ENCODE data around the gene LRRC9. TPM values are rescaled to one million over a fixed set of nuclear protein-coding genes. Genes with fewer than 3 reads are reported as not detected.

LRRC9 gene
- total and polyA plus RNA-seq, 2 donors, result under 0.01 TPM; not detected in 1

DNA sequence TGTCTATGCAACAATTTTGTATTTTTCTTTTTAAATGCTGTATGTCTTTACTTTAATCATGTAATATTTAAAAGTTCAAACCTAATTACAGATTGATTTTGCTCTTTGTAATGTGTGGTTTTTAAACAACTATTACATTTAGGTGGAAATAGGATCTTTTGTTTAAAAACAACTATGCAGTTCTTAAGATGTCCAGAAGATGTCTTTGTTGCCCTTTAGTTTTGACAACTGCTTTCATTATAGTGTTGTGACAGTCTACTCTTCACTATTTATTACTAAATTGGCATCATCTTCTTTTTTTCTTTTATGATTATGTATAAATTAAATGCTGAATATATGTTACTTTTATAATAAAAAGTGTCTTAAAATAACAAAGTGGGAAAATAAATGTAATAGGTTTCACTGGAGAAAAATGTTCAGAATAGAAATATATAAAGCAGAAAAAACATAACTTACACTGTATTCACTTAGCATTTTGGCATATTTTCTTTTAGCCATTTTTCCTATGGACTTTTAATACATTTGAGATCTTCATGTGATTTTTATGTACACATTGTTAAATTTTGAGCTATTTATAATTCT lies 144.6 kb downstream of the LRRC9 start:
- H3K4me3 ChIP-seq (ENCODE audit: low read length in 2 of 2), result no peak overlapping the region
- DNase-seq (ENCODE audit: low read depth in 6 of 9, low spot score in 9 of 9), result peak in 6 of 9 donors; percentile 4 to 61 (median 12)
- H3K36me3 ChIP-seq (ENCODE audit: control insufficient read depth in 2 of 2, insufficient read depth in 2 of 2, low read length in 1 of 2), result no peaks in the 10 kb centered on the region
- no peaks in the 10 kb centered on the region for H3K9me3 ChIP-seq (ENCODE audit: control insufficient read depth in 2 of 2, insufficient read depth in 1 of 2, low read length in 1 of 2)
- no peaks in the 10 kb centered on the region for H3K4me1 ChIP-seq (ENCODE audit: control insufficient read depth in 2 of 2, insufficient read depth in 2 of 2, low read length in 2 of 2)
- no peaks in the 10 kb centered on the region for H3K27me3 ChIP-seq (ENCODE audit: control insufficient read depth in 2 of 2, insufficient read depth in 1 of 2, low read length in 1 of 2)
- H3K27ac ChIP-seq (ENCODE audit: low read depth in 1 of 2, low read length in 1 of 2), result no peak overlapping the region

DNA sequence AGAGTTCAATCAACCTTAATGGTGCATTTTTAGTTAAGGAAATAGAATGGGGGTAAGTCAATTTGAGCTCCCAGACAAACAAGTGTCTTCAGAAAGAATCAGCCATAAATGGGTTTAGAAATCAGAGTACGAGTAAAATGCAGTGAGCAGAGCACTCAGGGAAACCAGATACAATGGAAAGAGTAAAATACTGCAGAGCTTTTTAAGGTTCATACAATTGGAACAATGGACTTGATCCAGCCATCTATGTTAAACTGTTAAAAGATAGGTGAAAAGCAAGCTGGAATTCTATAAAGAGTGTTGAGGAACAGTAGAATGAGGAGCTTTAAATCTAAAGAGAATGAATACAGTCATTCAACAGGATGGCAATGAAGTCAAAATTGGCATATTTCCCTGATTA lies 147.9 kb downstream of the LRRC9 start:
- Histone ChIP-seq H3K9me3 (ENCODE audit: control insufficient read depth in 2 of 2, insufficient read depth in 1 of 2, low read length in 1 of 2) (no peaks in the 10 kb centered on the region), H3K4me1 (ENCODE audit: control insufficient read depth in 2 of 2, insufficient read depth in 2 of 2, low read length in 2 of 2) (no peaks in the 10 kb centered on the region), H3K4me3 (ENCODE audit: low read length in 2 of 2) (no peak overlapping the region), H3K27ac (ENCODE audit: low read depth in 1 of 2, low read length in 1 of 2) (no peak overlapping the region), H3K27me3 (ENCODE audit: control insufficient read depth in 2 of 2, insufficient read depth in 1 of 2, low read length in 1 of 2) (no peaks in the 10 kb centered on the region), H3K36me3 (ENCODE audit: control insufficient read depth in 2 of 2, insufficient read depth in 2 of 2, low read length in 1 of 2) (no peaks in the 10 kb centered on the region)
- WGBS, result 97% methylated on average over 1 of the region's 1 CpG
- DNase-seq (ENCODE audit: low read depth in 6 of 9, low spot score in 9 of 9), result no peak

DNA sequence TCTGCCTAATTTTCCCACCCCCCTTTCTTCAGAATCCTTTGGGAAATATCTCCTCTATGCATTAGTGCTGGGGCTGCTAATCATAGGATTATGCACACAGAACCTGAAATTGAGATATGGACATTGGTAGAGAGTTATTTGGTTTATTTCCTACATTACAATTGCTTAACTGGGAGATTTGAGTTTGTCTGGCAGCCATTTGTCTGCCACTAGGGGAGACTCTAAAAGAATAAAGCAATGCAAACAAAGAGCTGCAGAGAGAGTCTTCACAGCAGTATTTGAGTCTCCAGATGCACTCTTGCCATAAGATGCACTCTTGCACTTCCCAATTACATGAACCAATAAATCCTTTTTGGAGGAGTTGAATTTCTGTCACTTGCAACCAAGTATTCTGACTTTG lies 159.8 kb downstream of the LRRC9 start:
- H3K9me3 ChIP-seq (ENCODE audit: control insufficient read depth in 2 of 2, insufficient read depth in 1 of 2, low read length in 1 of 2), result no peaks in the 10 kb centered on the region
- no peaks in the 10 kb centered on the region for H3K36me3 ChIP-seq (ENCODE audit: control insufficient read depth in 2 of 2, insufficient read depth in 2 of 2, low read length in 1 of 2)
- H3K4me1 ChIP-seq (ENCODE audit: control insufficient read depth in 2 of 2, insufficient read depth in 2 of 2, low read length in 2 of 2), result no peaks in the 10 kb centered on the region
- no peak for DNase-seq (ENCODE audit: low read depth in 6 of 9, low spot score in 9 of 9)
- H3K27ac ChIP-seq (ENCODE audit: low read depth in 1 of 2, low read length in 1 of 2), result no peak overlapping the region
- no peaks in the 10 kb centered on the region for H3K27me3 ChIP-seq (ENCODE audit: control insufficient read depth in 2 of 2, insufficient read depth in 1 of 2, low read length in 1 of 2)
- H3K4me3 ChIP-seq (ENCODE audit: low read length in 2 of 2), result no peak overlapping the region

DNA sequence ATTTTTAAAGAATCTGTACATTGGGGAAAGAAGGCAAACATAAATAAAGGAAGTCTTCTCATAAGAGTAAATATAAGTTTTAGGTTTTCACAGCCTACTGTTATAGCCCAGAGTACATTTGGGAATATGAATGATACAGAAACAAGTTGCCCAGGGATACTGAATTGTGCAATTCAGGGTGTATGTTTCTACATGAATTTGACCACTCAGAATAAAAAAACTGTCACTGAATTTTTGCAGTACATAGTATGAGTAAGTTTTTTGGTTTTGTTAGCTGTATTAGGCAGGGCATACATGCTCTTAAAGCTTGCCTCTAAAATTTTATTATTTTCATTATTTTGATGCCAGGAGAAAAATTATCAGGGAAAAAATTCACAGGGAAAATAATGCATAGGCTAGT lies 165.1 kb downstream of the LRRC9 start:
- Histone ChIP-seq H3K27ac (ENCODE audit: low read depth in 1 of 2, low read length in 1 of 2) (no peak overlapping the region), H3K36me3 (ENCODE audit: control insufficient read depth in 2 of 2, insufficient read depth in 2 of 2, low read length in 1 of 2) (no peaks in the 10 kb centered on the region), H3K9me3 (ENCODE audit: control insufficient read depth in 2 of 2, insufficient read depth in 1 of 2, low read length in 1 of 2) (no peaks in the 10 kb centered on the region), H3K4me3 (ENCODE audit: low read length in 2 of 2) (no peak overlapping the region), H3K27me3 (ENCODE audit: control insufficient read depth in 2 of 2, insufficient read depth in 1 of 2, low read length in 1 of 2) (no peaks in the 10 kb centered on the region), H3K4me1 (ENCODE audit: control insufficient read depth in 2 of 2, insufficient read depth in 2 of 2, low read length in 2 of 2) (no peaks in the 10 kb centered on the region)
- DNase-seq (ENCODE audit: low read depth in 6 of 9, low spot score in 9 of 9), result no peak

DNA sequence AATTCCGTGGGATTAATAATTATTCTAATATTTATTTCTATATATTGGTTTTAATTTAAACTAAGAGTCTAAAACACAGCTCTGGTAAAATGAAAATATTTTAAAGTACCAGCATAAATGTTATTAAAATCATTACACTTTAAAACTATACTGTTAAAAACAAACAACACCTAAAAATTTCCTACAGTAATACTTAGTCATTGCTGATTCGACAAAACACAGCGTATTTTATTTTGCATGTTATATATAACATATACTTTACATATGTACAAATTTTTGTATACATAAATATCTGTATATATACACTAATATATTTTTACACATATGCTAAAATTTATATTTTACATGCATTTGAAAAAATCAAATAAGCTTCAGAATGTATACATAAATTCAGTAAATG lies 165.7 kb downstream of the LRRC9 start:
- Histone ChIP-seq H3K27me3 (ENCODE audit: control insufficient read depth in 2 of 2, insufficient read depth in 1 of 2, low read length in 1 of 2) (no peaks in the 10 kb centered on the region), H3K9me3 (ENCODE audit: control insufficient read depth in 2 of 2, insufficient read depth in 1 of 2, low read length in 1 of 2) (no peaks in the 10 kb centered on the region), H3K4me1 (ENCODE audit: control insufficient read depth in 2 of 2, insufficient read depth in 2 of 2, low read length in 2 of 2) (no peaks in the 10 kb centered on the region), H3K4me3 (ENCODE audit: low read length in 2 of 2) (no peak overlapping the region), H3K27ac (ENCODE audit: low read depth in 1 of 2, low read length in 1 of 2) (no peak overlapping the region), H3K36me3 (ENCODE audit: control insufficient read depth in 2 of 2, insufficient read depth in 2 of 2, low read length in 1 of 2) (no peaks in the 10 kb centered on the region)
- DNase-seq (ENCODE audit: low read depth in 6 of 9, low spot score in 9 of 9), result no peak
- 97% methylated on average over 3 of the region's 3 CpGs for WGBS

DNA sequence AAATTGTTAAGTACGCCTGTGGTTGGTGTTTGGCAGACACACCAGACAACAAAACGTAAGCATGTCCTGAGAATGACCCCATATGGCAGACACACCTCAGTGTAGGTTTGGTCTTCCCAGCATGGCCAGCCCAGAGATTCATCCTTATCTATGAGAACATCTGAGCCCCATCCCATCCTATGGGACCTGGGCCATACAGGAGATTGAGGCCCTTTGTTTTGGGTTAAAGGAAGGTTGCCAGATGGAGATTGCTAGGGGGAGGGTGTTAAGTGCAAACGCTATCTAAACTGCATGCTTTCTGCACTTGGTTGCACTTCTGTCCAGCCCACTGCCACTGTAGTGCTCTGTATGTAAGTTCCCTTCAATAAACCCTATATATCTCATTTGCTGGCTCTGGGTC lies 167.7 kb downstream of the LRRC9 start:
- Histone ChIP-seq H3K4me3 (ENCODE audit: low read length in 2 of 2) (no peak overlapping the region), H3K27me3 (ENCODE audit: control insufficient read depth in 2 of 2, insufficient read depth in 1 of 2, low read length in 1 of 2) (no peaks in the 10 kb centered on the region), H3K9me3 (ENCODE audit: control insufficient read depth in 2 of 2, insufficient read depth in 1 of 2, low read length in 1 of 2) (no peaks in the 10 kb centered on the region), H3K36me3 (ENCODE audit: control insufficient read depth in 2 of 2, insufficient read depth in 2 of 2, low read length in 1 of 2) (no peaks in the 10 kb centered on the region), H3K27ac (ENCODE audit: low read depth in 1 of 2, low read length in 1 of 2) (no peak overlapping the region), H3K4me1 (ENCODE audit: control insufficient read depth in 2 of 2, insufficient read depth in 2 of 2, low read length in 2 of 2) (peaks cover 0 to 3% of the 10 kb centered on the region in 2 donors)
- 98% methylated on average over 3 of the region's 3 CpGs for WGBS
- DNase-seq (ENCODE audit: low read depth in 6 of 9, low spot score in 9 of 9), result no peak

DNA sequence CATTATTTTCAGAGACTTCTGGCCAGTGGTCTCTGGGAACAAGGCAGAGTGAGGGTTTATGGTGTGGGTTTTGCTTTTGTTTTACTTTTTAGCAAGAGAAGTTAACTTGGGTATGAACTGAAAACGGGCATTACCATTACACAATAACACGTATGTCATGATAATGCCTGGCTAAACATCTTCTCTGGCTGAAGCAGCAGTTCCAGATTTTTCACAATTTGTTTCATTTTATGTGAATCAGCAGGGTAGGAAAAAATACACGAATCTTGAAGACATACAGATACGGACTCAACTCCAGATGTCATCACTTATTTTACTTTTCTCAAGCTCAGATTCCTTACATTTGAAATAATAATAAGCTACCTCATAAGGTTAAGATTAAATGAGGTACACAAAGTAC lies 169.3 kb downstream of the LRRC9 start:
- no peak for DNase-seq (ENCODE audit: low read depth in 6 of 9, low spot score in 9 of 9)
- no peak overlapping the region for H3K27ac ChIP-seq (ENCODE audit: low read depth in 1 of 2, low read length in 1 of 2)
- H3K4me3 ChIP-seq (ENCODE audit: low read length in 2 of 2), result no peak overlapping the region
- no peaks in the 10 kb centered on the region for H3K9me3 ChIP-seq (ENCODE audit: control insufficient read depth in 2 of 2, insufficient read depth in 1 of 2, low read length in 1 of 2)
- 85% methylated on average over 4 of the region's 4 CpGs for WGBS
- no peaks in the 10 kb centered on the region for H3K27me3 ChIP-seq (ENCODE audit: control insufficient read depth in 2 of 2, insufficient read depth in 1 of 2, low read length in 1 of 2)
- no peaks in the 10 kb centered on the region for H3K36me3 ChIP-seq (ENCODE audit: control insufficient read depth in 2 of 2, insufficient read depth in 2 of 2, low read length in 1 of 2)
- peaks cover 4 to 6% of the 10 kb centered on the region in 2 donors for H3K4me1 ChIP-seq (ENCODE audit: control insufficient read depth in 2 of 2, insufficient read depth in 2 of 2, low read length in 2 of 2)

DNA sequence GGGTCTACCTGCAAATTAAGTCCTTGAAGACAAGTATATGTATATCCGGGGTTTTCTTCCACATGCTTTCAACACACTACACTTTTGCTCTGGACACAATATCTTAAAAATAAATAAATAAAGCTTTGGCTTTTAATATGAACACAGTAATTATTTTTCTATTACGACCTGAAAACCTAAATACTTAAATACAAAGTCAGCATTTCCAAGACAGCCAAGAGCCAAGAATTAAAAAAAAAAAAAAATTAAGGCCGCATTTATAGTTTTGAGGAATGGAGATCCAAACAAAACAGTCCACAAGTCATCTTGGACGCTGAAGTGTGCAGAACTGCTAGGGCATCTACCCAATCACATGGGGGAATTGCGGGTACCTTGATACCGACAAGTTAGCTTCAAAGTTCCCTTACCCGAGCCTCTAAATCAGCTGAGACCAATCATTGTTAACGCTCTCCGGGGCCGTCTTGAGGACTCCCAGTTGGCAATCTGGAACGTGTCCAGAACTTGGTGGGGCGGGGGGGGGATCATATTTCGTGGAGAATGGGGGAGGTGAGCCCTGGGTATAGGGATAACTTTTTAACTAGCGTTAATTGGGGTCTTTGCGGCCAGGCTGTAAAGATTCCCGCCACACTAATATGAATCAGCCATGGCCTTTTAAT lies 171.0 kb downstream of the LRRC9 start:
- Histone ChIP-seq H3K36me3 (ENCODE audit: control insufficient read depth in 2 of 2, insufficient read depth in 2 of 2, low read length in 1 of 2) (no peaks in the 10 kb centered on the region), H3K27ac (ENCODE audit: low read depth in 1 of 2, low read length in 1 of 2) (peak overlapping the region; percentile 93 to 99), H3K9me3 (ENCODE audit: control insufficient read depth in 2 of 2, insufficient read depth in 1 of 2, low read length in 1 of 2) (no peaks in the 10 kb centered on the region), H3K27me3 (ENCODE audit: control insufficient read depth in 2 of 2, insufficient read depth in 1 of 2, low read length in 1 of 2) (no peaks in the 10 kb centered on the region), H3K4me1 (ENCODE audit: control insufficient read depth in 2 of 2, insufficient read depth in 2 of 2, low read length in 2 of 2) (peaks cover 10 to 13% of the 10 kb centered on the region in 2 donors), H3K4me3 (ENCODE audit: low read length in 2 of 2) (peak overlapping the region; percentile 73 to 86)
- peak in 2 of 9 donors; percentile 39 to 61 for DNase-seq (ENCODE audit: low read depth in 6 of 9, low spot score in 9 of 9)
- 13% methylated on average over 16 of the region's 16 CpGs for WGBS

DNA sequence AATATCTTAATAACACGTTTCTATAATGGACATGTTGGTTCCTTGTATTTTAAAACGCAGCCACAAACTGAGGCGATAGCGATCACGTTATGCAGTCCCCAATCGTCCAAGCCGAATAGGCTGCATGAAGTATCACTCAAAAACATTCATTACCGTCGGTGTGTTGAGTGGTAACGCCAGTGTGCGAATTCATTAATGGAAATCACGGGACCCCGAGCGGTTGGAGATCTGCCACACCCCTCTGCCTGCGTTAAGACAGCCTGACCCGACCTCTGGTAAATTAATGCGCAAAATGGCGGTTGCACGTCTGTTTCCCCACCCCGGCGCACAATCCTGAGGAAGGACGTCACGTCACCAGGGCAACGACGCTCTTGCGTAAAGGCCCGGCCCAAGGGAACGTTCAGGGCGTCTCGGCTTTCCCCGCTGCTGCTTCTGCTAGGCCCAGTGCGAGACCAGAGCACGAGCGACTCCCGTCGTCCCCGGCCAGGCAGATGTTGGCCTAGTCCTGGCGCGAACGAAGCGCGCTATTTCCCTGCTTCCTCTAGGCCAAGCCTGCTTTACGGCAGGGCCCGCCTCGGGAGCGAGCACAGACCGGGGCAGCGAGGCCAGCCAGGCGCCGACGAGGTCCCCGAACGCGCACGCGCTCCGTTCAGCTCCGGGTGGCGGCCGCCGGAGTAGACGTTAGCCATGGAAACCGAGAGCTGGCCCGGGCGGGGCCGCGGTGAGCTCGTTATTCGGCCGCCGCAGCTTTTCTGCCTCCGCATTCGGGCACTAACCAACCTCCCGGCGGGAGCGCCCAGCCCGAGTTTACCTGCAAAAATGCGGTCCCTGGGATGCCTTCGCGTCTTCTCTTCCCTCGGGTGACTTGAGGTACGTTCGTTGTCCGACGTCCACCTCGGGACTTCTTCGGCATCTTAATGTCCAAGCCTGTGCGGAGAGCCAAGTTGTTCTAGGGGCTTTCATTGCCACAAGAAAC lies 171.9 kb downstream of the LRRC9 start, which contains the start of gene PCNX4:
Gene PCNX4 (plus strand): TSS at position 374 of the 976 bp plus-strand sequence. CDS start 15,716 bp downstream, outside the sequence.
- Histone ChIP-seq H3K4me1 (ENCODE audit: control insufficient read depth in 2 of 2, insufficient read depth in 2 of 2, low read length in 2 of 2) (peaks cover 10 to 15% of the 10 kb centered on the region in 2 donors), H3K36me3 (ENCODE audit: control insufficient read depth in 2 of 2, insufficient read depth in 2 of 2, low read length in 1 of 2) (no peaks in the 10 kb centered on the region), H3K9me3 (ENCODE audit: control insufficient read depth in 2 of 2, insufficient read depth in 1 of 2, low read length in 1 of 2) (no peaks in the 10 kb centered on the region), H3K4me3 (ENCODE audit: low read length in 2 of 2) (peak within 1 kb of the TSS; percentile 73 to 86), H3K27ac (ENCODE audit: low read depth in 1 of 2, low read length in 1 of 2) (peak within 1 kb of the TSS; percentile 93 to 99), H3K27me3 (ENCODE audit: control insufficient read depth in 2 of 2, insufficient read depth in 1 of 2, low read length in 1 of 2) (no peaks in the 10 kb centered on the region)
- WGBS, result under 1% methylated on average over 88 of the region's 88 CpGs
- DNase-seq (ENCODE audit: low read depth in 6 of 9, low spot score in 9 of 9), result peak; percentile 95 to 99 (median 97)

All from thymus (tissue), 11 donors.